ENCODE results near the gene TAF3.

TAF3 gene

DNA sequence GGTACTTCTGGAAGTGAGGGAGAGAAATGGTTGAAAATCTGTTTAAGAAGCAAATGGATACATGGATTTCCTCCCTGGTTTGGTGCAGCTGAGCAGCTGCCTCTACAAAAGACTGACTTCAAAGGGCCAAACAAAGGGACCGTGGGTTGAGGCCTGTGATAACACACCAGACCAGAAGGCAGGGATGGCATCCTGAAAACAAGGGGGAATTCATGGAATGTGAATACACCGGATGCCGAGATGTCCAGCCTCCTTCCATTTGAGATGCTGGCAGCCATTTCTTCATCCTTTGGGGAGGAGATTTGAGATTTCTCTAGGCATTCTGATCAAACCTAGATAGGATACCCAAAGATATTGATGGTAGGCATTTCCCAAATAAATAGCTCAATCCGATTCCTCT, 36.9 kb downstream of the TAF3 start:
- H3K4me3 ChIP-seq (ENCODE audit: low read length) = no peak overlapping the region
- TF ChIP-seq, protein P1, sequence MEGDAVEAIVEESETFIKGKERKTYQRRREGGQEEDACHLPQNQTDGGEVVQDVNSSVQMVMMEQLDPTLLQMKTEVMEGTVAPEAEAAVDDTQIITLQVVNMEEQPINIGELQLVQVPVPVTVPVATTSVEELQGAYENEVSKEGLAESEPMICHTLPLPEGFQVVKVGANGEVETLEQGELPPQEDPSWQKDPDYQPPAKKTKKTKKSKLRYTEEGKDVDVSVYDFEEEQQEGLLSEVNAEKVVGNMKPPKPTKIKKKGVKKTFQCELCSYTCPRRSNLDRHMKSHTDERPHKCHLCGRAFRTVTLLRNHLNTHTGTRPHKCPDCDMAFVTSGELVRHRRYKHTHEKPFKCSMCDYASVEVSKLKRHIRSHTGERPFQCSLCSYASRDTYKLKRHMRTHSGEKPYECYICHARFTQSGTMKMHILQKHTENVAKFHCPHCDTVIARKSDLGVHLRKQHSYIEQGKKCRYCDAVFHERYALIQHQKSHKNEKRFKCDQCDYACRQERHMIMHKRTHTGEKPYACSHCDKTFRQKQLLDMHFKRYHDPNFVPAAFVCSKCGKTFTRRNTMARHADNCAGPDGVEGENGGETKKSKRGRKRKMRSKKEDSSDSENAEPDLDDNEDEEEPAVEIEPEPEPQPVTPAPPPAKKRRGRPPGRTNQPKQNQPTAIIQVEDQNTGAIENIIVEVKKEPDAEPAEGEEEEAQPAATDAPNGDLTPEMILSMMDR (conservative IDR thresholded peaks at IDR 0.05; ENCODE audit: low read depth, low read length) = no peak
- no peak for DNase-seq (ENCODE audit: low read depth)

DNA sequence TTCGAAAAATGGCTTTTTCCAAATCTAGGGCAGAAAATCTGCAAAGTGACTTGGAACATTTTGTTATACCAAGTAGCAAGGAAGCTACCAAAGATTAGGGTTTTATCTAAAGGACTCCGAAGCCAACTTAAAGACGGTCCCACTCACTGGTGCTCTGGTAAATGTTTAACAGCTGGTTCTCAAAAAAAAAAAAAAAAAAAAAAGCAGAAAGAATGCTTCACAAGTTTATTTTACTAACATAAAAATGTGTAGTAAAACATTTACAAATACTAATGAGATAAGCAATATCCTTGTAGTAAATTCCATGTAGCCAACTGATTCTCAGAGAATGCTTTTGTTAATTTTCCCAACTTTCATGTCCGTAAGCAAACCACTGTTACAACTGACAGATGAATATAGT, 38.4 kb downstream of the TAF3 start:
- no peak overlapping the region for H3K4me3 ChIP-seq (ENCODE audit: low read length)
- DNase-seq (ENCODE audit: low read depth) = no peak
- TF ChIP-seq, protein P1 (conservative IDR thresholded peaks at IDR 0.05; ENCODE audit: low read depth, low read length) = no peak

DNA sequence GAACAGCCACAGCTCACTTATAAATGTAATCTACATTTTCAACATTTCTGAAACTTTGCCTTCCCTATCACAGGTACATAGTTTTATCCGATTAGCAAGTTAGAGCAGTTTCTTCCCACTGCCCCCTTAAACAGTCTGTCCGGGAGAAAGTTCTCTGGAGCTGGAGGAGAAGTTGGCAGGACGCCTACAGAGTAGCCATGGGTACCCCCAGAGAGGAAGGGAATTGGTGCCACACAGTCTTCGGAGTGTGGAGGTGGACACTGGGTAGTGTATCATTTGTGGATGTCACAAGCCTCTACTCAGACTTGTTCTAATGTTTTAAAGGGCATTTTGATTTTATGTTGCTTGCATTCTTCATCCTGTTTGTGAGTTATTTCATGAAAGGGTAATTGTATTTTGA, 39.0 kb downstream of the TAF3 start:
- no peak overlapping the region for H3K4me3 ChIP-seq (ENCODE audit: low read length)
- peak; percentile 7 for DNase-seq (ENCODE audit: low read depth)
- TF ChIP-seq, protein P1 (conservative IDR thresholded peaks at IDR 0.05; ENCODE audit: low read depth, low read length) = no peak

DNA sequence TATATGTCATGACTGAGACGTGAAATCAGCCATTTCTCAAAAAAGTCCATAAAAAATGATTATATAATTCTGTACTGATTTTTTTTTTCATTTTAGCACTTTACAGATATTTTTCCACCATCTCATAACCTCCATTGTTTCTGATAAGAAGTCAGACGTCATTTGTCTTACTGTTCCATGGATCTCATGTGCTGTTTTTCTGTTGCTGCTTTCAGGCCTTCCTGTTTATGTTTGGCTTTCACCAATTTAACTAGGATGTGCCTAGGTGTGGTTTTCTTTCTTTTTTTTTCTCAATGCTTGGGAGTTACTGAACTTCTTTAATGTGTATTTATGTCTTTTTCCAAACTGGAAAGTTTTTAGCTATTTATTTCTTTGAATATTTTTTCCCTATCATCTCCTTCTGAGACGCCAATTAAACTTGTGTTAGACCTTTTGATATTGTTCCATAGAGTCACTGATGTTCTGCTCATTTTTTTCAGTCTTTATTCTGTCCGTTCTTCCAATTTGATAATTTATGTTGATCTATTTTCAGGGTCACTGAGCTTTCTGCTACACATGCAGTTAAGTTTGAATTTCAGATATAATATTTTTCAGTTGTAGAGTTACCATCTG, 43.3 kb downstream of the TAF3 start:
- no peak for DNase-seq (ENCODE audit: low read depth)
- TF ChIP-seq, protein P1 (conservative IDR thresholded peaks at IDR 0.05; ENCODE audit: low read depth, low read length) = no peak
- H3K4me3 ChIP-seq (ENCODE audit: low read length) = no peak overlapping the region

DNA sequence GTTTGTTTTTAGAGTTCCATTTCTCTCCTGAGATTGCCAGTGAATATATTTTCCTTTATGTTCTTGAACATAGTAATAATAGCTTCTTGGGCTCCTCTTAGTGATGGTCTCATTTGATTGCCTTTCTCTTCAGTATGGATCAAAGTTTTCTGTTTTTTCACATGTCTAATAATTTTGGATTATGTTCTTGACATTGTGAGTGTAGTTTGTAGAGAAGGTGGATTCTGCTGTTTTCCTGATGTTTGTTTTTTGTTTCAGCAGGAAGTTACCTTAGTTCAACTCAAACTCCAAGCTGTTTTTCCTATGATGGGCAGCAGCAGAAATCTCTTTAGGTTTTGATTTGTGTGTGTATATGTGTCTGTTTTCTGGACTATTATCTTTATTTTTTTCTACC, 43.8 kb downstream of the TAF3 start:
- no peak for DNase-seq (ENCODE audit: low read depth)
- TF ChIP-seq, protein P1 (conservative IDR thresholded peaks at IDR 0.05; ENCODE audit: low read depth, low read length) = no peak
- no peak overlapping the region for H3K4me3 ChIP-seq (ENCODE audit: low read length)

DNA sequence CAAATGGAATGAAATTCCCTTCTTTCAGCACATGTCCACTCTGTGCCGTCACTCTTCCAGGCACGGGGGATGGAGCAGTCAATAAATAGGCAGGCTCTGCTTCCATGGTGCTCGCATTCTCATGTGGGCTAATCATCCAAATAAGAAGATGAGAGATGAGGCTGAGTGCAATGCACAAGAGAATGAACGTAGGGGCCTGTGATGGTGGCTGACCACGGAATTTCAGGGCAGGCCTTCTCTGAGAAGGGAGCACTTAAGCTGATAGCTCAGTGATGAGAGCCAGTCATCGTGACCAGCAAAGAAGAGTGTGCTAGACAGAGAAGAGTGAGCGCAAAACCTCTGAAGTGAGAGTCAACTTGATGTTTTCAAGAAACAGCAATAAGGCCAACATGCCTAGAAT, 47.9 kb downstream of the TAF3 start:
- no peak overlapping the region for H3K4me3 ChIP-seq (ENCODE audit: low read length)
- no peak for DNase-seq (ENCODE audit: low read depth)
- TF ChIP-seq, protein P1 (conservative IDR thresholded peaks at IDR 0.05; ENCODE audit: low read depth, low read length) = no peak

DNA sequence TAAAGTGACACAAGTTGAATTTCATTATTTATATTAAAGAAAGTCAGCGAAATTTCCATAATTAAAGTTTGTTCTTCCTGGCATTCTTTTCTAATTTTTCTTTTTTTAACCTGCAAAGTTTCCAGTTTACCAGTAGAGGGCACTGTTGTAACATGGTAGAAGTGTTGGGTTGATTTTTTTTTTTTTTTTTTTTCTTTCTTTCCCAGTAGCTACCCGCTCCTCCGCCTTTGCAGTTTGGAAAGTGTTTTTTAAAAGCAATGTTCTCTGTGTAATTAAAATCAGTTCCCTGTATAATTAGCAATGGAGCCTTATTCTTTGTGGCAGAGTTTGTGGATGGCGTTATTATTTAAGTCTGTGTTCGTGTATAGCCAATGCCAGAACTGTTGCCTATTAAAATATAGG, 53.7 kb downstream of the TAF3 start:
- no peak for DNase-seq (ENCODE audit: low read depth)
- H3K4me3 ChIP-seq (ENCODE audit: low read length) = peak overlapping the region; percentile 48
- TF ChIP-seq, protein P1 (conservative IDR thresholded peaks at IDR 0.05; ENCODE audit: low read depth, low read length) = peak; percentile 58

All from retinal pigment epithelial cell (primary cell).